DMS153 treated with DMSO at 0.1 percent for 48 hours (cell line): Measurements from ENCODE around the gene PELI2.
A peak's percentile ranks its signal among the peaks of the same experiment; 100 is the strongest.

Experiments used
- DNase-seq: peaks from one replicate; lab custom pipeline; 2025; ENCODE audit not compliant: unreplicated experiment; lab: John Stamatoyannopoulos, UW

Gene PELI2

GRCh38 chr14:56170877-56171422 is 52.7 kb downstream of the PELI2 start:
- DNase-seq, result no peak

GRCh38 chr14:56172074-56172473 is 53.9 kb downstream of the PELI2 start:
- no peak for DNase-seq

- no peak for DNase-seq
Measured at GRCh38 chr14:56172571-56172971, 54.4 kb downstream of the PELI2 start.

- DNase-seq, result no peak
Measured at GRCh38 chr14:56173365-56173922, 55.2 kb downstream of the PELI2 start.

GRCh38 chr14:56175773-56176172 is 57.6 kb downstream of the PELI2 start:
- DNase-seq, result no peak

GRCh38 chr14:56176530-56176929 is 58.3 kb downstream of the PELI2 start:
- DNase-seq, result no peak

- DNase-seq, result no peak
Measured at GRCh38 chr14:56177036-56177435, 58.8 kb downstream of the PELI2 start.

GRCh38 chr14:56180754-56181542 is 62.7 kb downstream of the PELI2 start:
- DNase-seq, result no peak

GRCh38 chr14:56181681-56182085 is 63.5 kb downstream of the PELI2 start:
- peak; percentile 96 for DNase-seq

GRCh38 chr14:56182410-56182809 is 64.2 kb downstream of the PELI2 start:
- no peak for DNase-seq

- no peak for DNase-seq
Measured at GRCh38 chr14:56183631-56184157, 65.5 kb downstream of the PELI2 start.

GRCh38 chr14:56185992-56186391 is 67.8 kb downstream of the PELI2 start:
- DNase-seq, result no peak

- DNase-seq, result no peak
Measured at GRCh38 chr14:56187736-56188135, 69.5 kb downstream of the PELI2 start.

- DNase-seq, result no peak
Measured at GRCh38 chr14:56189307-56189706, 71.1 kb downstream of the PELI2 start.

GRCh38 chr14:56193347-56193746 is 75.1 kb downstream of the PELI2 start:
- no peak for DNase-seq

GRCh38 chr14:56194042-56194441 is 75.8 kb downstream of the PELI2 start:
- no peak for DNase-seq

GRCh38 chr14:56195223-56195622 is 77.0 kb downstream of the PELI2 start:
- no peak for DNase-seq

- DNase-seq, result peak; percentile 80
Measured at GRCh38 chr14:56195704-56196103, 77.5 kb downstream of the PELI2 start.

GRCh38 chr14:56196274-56196673 is 78.1 kb downstream of the PELI2 start:
- no peak for DNase-seq

GRCh38 chr14:56197150-56197549 is 78.9 kb downstream of the PELI2 start:
- DNase-seq, result no peak

- DNase-seq, result no peak
Measured at GRCh38 chr14:56198438-56198837, 80.2 kb downstream of the PELI2 start.
